ENCODE data around the gene NANOS1. TPM values are rescaled to one million over a fixed set of nuclear protein-coding genes. Genes with fewer than 3 reads are reported as not detected.

Gene NANOS1
- polyA plus RNA-seq, 3 donors, result 0.04 TPM; not detected in 2

- peak overlapping the region; percentile 75 for H3K4me2 ChIP-seq (replicated peaks; ENCODE audit: extremely low read depth, low read length, poor library complexity, severe bottlenecking)
- peaks cover 12 to 24% of the 10 kb centered on the region in 2 donors for H3K4me1 ChIP-seq (ENCODE audit: control insufficient read depth in 1 of 2, insufficient read depth in 2 of 2, low read length in 2 of 2)
- H3K9me3 ChIP-seq (replicated peaks in 1 of 2; ENCODE audit: control insufficient read depth in 1 of 2, insufficient read depth in 1 of 2, low read length in 2 of 2), result no peaks in the 10 kb centered on the region
- peak overlapping the region; percentile 53 for H2AFZ ChIP-seq (ENCODE audit: insufficient read depth, low read depth, low read length, poor library complexity, severe bottlenecking)
- TF ChIP-seq, protein P1, sequence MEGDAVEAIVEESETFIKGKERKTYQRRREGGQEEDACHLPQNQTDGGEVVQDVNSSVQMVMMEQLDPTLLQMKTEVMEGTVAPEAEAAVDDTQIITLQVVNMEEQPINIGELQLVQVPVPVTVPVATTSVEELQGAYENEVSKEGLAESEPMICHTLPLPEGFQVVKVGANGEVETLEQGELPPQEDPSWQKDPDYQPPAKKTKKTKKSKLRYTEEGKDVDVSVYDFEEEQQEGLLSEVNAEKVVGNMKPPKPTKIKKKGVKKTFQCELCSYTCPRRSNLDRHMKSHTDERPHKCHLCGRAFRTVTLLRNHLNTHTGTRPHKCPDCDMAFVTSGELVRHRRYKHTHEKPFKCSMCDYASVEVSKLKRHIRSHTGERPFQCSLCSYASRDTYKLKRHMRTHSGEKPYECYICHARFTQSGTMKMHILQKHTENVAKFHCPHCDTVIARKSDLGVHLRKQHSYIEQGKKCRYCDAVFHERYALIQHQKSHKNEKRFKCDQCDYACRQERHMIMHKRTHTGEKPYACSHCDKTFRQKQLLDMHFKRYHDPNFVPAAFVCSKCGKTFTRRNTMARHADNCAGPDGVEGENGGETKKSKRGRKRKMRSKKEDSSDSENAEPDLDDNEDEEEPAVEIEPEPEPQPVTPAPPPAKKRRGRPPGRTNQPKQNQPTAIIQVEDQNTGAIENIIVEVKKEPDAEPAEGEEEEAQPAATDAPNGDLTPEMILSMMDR (IDR thresholded peaks at IDR 0.05), result no peak
- peaks cover 9 to 29% of the 10 kb centered on the region in 2 donors for H3K27me3 ChIP-seq (ENCODE audit: control insufficient read depth in 2 of 2, insufficient read depth in 2 of 2, low read length in 2 of 2)
- H3K9ac ChIP-seq (ENCODE audit: insufficient read depth, low read length, poor library complexity, severe bottlenecking), result no peak overlapping the region
- H3K4me1 Mint-ChIP-seq, result peaks cover 17% of the 10 kb centered on the region
- no peaks in the 10 kb centered on the region for H3K79me2 ChIP-seq (ENCODE audit: insufficient read depth, low read length)
- intact Hi-C loops (cut with micrococcal nuclease), result no loop called here
- peak overlapping the region in 2 of 3 experiments; percentile 14 to 73 for H3K4me3 ChIP-seq (replicated peaks in 1 of 3; ENCODE audit: low read depth in 2 of 3, low read length in 3 of 3)
- peaks cover 17 to 27% of the 10 kb centered on the region in 2 donors for H3K36me3 ChIP-seq (replicated peaks in 1 of 2; ENCODE audit: control insufficient read depth in 1 of 2, insufficient read depth in 2 of 2, low read length in 2 of 2)
- peak; percentile 16 to 45 (median 25) for DNase-seq
- peaks cover 22 to 26% of the 10 kb centered on the region in 2 donors for H3K36me3 Mint-ChIP-seq
- H3K27ac Mint-ChIP-seq, result no peak overlapping the region
- no peak overlapping the region for H3K27ac ChIP-seq (ENCODE audit: low read depth in 1 of 2, low read length in 2 of 2)
- peaks cover 37% of the 10 kb centered on the region for H4K20me1 ChIP-seq (ENCODE audit: insufficient read depth, low read length)
- peak overlapping the region; percentile 77 to 86 for H3K4me3 Mint-ChIP-seq
- H3K9me3 Mint-ChIP-seq, result peaks cover 0 to 4% (median 0%) of the 10 kb centered on the region in 7 donors
- WGBS (ENCODE audit: insufficient coverage), result 2% methylated on average over 68 of the region's 68 CpGs
- peaks cover 21 to 38% (median 27%) of the 10 kb centered on the region in 3 donors for H3K27me3 Mint-ChIP-seq (ENCODE audit: low read depth in 3 of 3)
Observed at GRCh38 chr10:119028900-119029612, 458 bp upstream of the NANOS1 start.

- Histone ChIP-seq H4K20me1 (ENCODE audit: insufficient read depth, low read length) (peaks cover 47% of the 10 kb centered on the region), H3K4me1 (ENCODE audit: control insufficient read depth in 1 of 2, insufficient read depth in 2 of 2, low read length in 2 of 2) (peaks cover 12 to 24% of the 10 kb centered on the region in 2 donors), H3K27ac (ENCODE audit: low read depth in 1 of 2, low read length in 2 of 2) (no peak overlapping the region), H3K4me2 (replicated peaks; ENCODE audit: extremely low read depth, low read length, poor library complexity, severe bottlenecking) (peak overlapping the region; percentile 75), H3K9me3 (replicated peaks in 1 of 2; ENCODE audit: control insufficient read depth in 1 of 2, insufficient read depth in 1 of 2, low read length in 2 of 2) (no peaks in the 10 kb centered on the region), H3K79me2 (ENCODE audit: insufficient read depth, low read length) (no peaks in the 10 kb centered on the region), H3K27me3 (ENCODE audit: control insufficient read depth in 2 of 2, insufficient read depth in 2 of 2, low read length in 2 of 2) (peaks cover 9 to 29% of the 10 kb centered on the region in 2 donors), H2AFZ (ENCODE audit: insufficient read depth, low read depth, low read length, poor library complexity, severe bottlenecking) (no peak overlapping the region), H3K9ac (ENCODE audit: insufficient read depth, low read length, poor library complexity, severe bottlenecking) (no peak overlapping the region), H3K36me3 (replicated peaks in 1 of 2; ENCODE audit: control insufficient read depth in 1 of 2, insufficient read depth in 2 of 2, low read length in 2 of 2) (peaks cover 26 to 42% of the 10 kb centered on the region in 2 donors), H3K4me3 (replicated peaks in 1 of 3; ENCODE audit: low read depth in 2 of 3, low read length in 3 of 3) (peak overlapping the region in 1 of 3 experiments; percentile 56)
- DNase-seq, result peak in 2 of 3 donors; percentile 16 to 24
- peaks cover 32 to 34% of the 10 kb centered on the region in 2 donors for H3K36me3 Mint-ChIP-seq
- 2% methylated on average over 61 of the region's 65 CpGs for WGBS (ENCODE audit: insufficient coverage)
- H3K27ac Mint-ChIP-seq, result no peak overlapping the region
- H3K4me3 Mint-ChIP-seq, result peak overlapping the region; percentile 62 to 75
- H3K4me1 Mint-ChIP-seq, result peaks cover 17% of the 10 kb centered on the region
- peaks cover 0 to 4% (median 0%) of the 10 kb centered on the region in 7 donors for H3K9me3 Mint-ChIP-seq
- peaks cover 21 to 38% (median 27%) of the 10 kb centered on the region in 3 donors for H3K27me3 Mint-ChIP-seq (ENCODE audit: low read depth in 3 of 3)
- intact Hi-C loops (cut with micrococcal nuclease), result no loop called here
- TF ChIP-seq, protein P1 (IDR thresholded peaks at IDR 0.05), result no peak
Observed at GRCh38 chr10:119030421-119031250, 1.1 kb downstream of the NANOS1 start.
